ENCODE measurements around the gene ZNF697.
"Not testable (repeated sequence)": the region's sequence is repeated elsewhere in the genome, so short reads cannot be mapped to it uniquely, and the experiment has no call there.

ZNF697 gene

GRCh38 chr1:119600561-119600960 is 47.5 kb downstream of the ZNF697 start:
- no peak for DNase-seq

GRCh38 chr1:119595606-119596005 is 52.5 kb downstream of the ZNF697 start:
- no peak for DNase-seq

- no peak for DNase-seq
Measured at GRCh38 chr1:119595168-119595567, 52.9 kb downstream of the ZNF697 start.

- no peak for DNase-seq
Measured at GRCh38 chr1:119594376-119594775, 53.7 kb downstream of the ZNF697 start.

DNA sequence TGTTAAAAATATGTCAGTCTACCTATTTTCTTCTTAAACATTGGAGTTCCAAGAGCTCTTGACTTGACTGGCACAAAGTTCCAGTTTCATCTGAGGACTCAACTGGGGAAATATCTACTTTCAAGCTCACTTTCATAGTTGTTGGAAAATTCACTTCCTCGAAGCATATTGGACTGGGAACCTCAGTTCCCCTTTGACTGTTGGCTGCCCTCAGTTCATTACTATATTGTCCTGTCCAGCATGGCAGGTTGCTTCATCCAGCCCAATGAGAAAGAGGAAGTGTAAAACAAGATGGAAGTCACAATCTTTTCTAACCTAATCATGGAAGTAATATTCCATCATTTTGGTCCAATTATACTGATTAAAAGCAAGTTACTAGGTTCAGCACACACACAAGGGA is 54.3 kb downstream of the ZNF697 start:
- DNase-seq: no peak

- DNase-seq: no peak
Measured at GRCh38 chr1:119590393-119590792, 57.7 kb downstream of the ZNF697 start.

- no peak for DNase-seq
Measured at GRCh38 chr1:119588621-119589020, 59.4 kb downstream of the ZNF697 start.

DNA sequence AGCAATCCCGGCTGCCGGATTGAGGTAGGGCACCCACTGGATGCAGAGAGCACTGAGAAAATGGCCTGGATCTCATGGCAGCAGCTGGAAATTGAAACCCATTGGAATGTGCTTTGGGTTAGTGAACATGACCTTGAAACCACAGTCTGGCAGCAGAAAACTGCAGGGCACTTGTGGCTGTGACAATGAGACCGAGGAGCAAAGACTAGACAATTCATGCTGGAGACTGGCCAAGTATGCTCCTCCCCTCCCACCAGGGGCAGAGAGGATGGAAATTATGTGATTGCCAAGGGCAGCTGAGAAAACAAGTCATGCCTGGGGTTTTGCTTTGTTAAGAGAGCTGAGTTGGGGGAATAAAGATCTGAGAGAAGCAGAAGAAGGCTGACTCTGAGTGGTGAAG is 60.7 kb downstream of the ZNF697 start:
- DNase-seq: no peak

GRCh38 chr1:119585801-119586200 is 62.3 kb downstream of the ZNF697 start:
- DNase-seq: not testable (repeated sequence)

DNA sequence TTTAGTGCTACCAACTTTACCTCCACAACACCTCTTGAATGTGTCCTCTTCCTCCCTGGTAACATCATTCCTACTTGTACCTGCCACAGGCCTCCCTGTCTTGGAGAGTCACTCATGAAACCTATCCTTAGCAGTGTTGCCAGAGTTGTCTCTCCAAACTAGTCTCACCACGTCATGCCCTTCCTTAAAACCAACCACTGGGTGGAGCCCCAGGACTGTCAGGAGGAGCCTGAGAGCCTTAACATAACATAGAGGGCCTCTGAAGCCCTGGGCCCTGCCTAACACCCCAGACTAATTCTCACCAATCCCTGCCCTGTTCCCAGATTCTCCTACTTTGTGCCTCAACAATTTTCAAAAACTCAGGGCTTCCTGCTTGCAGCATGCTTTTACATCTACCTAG is 65.3 kb downstream of the ZNF697 start:
- peak; percentile 13 to 40 for DNase-seq

DNA sequence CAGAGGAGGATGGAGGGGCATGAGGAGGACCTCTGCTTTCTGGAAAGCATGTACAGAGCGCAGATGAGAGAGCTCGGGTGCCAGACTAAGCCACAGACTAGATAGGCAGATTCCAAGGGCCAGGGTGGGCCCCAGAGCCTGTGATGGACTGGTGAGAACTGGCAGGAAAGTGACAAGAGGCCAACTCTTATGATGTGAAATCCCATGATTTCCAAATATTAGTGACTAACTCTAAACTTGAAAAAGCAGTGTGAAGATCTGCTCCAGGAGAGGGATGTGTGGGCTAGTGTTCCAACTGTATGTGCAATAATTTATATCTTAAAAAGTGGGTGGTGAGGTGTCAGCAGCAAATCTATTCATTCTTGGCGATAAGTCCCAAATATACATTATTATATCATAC is 67.0 kb downstream of the ZNF697 start:
- not testable (repeated sequence) for DNase-seq

DNA sequence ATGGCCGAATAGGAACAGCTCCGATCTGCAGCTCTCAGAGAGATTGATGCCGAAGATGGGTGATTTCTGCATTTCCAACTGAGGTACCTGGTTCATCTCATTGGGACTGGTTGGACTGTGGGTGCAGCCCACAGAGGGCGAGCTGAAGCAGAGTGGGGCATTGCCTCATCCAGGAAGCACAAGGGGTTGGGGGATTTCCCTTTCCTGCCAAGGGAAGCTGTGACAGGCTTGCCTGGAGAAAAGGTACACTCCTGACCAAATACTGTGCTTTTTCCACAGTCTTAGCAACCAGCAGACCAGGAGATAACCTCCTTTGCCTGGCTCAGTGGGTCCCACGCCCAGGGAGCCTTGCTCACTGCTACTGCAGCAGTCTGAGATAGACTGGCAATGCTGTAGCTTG is 74.2 kb downstream of the ZNF697 start:
- no peak for DNase-seq

GRCh38 chr1:119569930-119570622 is 78.0 kb downstream of the ZNF697 start:
- not testable (repeated sequence) for DNase-seq

All from NCI-H446 (cell line).